ENCODE data around the gene ADGRD2. TPM values are rescaled to one million over a fixed set of nuclear protein-coding genes. Genes with fewer than 3 reads are reported as not detected.

ADGRD2 gene
- total RNA-seq, 1 experiment from 2014 or later, result not detected

DNA sequence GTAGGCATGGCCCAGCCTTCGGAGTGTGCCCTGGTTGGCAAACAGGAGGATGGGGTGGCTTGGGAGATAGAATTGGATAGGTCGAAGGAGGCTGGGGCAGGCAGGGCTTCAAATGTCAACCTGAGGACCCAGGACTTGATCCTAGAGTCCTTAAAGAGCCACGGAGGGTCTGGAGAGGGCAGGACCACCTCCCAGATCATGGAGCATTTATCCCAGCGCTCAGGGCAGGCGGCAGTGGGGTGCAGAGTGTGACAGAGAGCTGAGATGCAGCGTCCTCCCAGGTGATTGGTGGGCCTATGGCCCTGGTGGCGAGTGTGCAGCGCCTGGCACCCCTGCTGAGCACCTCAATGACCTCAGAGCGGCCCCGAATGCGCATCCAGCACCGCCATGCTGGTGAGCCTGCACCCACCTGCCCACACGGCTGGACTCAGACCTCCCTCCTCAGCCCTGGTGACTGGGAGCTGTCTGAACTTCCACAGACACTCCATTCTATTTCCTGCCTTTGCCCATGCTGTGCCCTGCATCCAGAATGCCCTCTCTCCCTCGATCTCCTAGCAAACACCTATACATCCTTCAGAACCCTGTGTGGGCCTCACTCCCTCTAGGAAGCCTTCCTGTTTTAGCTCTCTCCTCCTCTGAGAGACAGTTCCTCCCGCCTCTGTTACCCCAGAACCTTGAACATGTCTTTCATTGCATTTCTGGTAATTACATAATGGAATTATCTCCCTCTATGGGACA lies 6.3 kb downstream of the ADGRD2 start:
- no peaks in the 10 kb centered on the region for H3K4me1 ChIP-seq (replicated peaks)
- H3K27ac ChIP-seq, result no peak overlapping the region
- no peaks in the 10 kb centered on the region for H3K9me3 ChIP-seq (replicated peaks)
- no peak for DNase-seq (ENCODE audit: low read depth in 1 of 2, low spot score in 2 of 2)
- H3K4me3 ChIP-seq, result no peak overlapping the region
- H3K27me3 ChIP-seq (replicated peaks), result peaks cover 15% of the 10 kb centered on the region
- H3K36me3 ChIP-seq, result no peaks in the 10 kb centered on the region

DNA sequence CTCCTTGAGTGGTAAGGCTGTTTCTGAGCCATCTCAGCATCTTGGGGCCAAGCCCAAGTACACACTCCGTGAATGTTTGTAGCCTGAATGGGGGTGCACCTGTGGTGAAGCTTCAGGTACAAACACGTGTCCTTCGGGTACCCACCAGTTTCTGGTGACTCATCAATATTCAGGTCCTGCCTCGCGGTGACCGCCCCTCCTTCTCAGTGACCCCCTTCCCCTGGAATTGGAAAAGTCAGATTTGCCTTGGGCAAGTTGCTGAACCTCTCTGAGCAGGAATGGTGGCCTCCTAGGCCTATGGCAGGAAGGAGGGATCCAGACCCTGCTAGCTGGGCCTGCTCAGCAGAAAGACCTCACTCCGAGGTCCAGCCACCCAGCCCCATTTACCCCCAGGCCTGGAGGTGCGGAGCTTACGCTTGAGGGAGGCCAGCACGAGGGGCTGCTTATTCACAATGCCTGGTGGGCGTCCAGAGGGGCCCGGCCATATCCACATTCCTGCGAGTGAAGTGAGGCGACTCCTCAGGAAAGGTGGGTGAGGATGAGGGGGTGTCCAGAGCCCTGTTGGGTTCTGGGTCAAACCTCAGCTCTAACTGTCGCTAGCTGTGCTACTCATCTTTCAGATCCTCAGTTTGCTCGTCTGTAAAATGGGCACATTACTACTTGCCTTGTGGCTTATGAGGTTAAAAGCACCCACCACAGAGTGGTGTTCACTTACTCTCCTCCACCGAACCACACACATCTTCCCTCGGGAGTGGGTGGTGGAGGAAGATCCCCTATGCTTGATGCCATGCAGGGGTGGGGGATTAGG lies 7.0 kb downstream of the ADGRD2 start:
- DNase-seq (ENCODE audit: low read depth in 1 of 2, low spot score in 2 of 2), result no peak
- no peaks in the 10 kb centered on the region for H3K36me3 ChIP-seq

DNA sequence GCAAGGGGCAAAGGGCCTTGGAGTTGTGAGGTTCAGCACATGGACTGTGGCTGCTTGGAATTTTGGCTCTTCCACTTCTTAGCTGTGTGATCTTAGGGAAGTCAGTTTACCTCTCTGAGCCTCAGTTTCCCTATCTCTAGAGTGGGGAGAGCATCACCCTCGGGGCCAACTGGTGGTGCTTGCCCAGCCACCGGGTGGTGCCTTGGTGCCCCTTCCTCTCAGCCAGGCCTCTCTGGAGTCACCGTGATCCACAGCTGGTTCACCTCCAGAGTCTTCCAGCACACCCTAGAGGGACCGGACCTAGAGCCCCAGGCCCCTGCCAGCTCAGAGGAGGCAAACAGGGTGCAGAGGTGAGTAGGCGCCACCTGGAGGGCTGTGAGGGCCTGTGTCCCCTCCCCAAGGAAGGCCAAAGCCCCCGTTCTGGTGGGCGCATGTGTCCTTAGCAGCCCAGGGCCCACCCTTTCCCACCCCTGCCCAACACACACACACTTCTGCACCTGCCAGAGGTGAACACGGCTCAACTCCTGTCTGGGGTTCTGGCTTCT lies 7.7 kb downstream of the ADGRD2 start:
- H3K27ac ChIP-seq, result no peak overlapping the region
- H3K27me3 ChIP-seq (replicated peaks), result peaks cover 11% of the 10 kb centered on the region
- no peak overlapping the region for H3K4me3 ChIP-seq
- DNase-seq (ENCODE audit: low read depth in 1 of 2, low spot score in 2 of 2), result no peak
- no peaks in the 10 kb centered on the region for H3K4me1 ChIP-seq (replicated peaks)
- H3K9me3 ChIP-seq (replicated peaks), result peaks cover 2% of the 10 kb centered on the region; the same call in 1 of the 2 replicates
- no peaks in the 10 kb centered on the region for H3K36me3 ChIP-seq

More for the DNA sequence above, 7.0 kb downstream of the ADGRD2 start:
- Histone ChIP-seq H3K9me3 (replicated peaks) (no peaks in the 10 kb centered on the region), H3K27me3 (replicated peaks) (peaks cover 13% of the 10 kb centered on the region), H3K4me3 (no peak overlapping the region), H3K27ac (no peak overlapping the region), H3K4me1 (replicated peaks) (no peaks in the 10 kb centered on the region)

DNA sequence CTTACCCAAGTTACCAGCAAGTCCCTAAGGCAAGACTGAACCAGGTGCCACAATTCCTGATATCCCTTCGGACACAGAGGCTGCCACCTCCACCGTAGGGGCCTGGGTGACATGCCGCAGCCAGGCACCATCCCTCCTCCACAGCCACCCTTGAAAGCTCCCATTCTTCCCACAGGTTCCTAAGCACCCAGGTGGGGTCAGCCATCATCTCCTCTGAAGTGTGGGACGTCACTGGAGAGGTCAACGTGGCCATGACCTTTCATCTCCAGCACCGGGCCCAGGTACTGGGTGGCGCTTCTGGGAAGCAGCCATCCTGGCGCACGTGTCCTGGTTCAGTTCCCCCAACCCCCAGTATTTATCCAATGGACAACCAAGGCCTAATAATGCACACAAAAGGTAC lies 8.2 kb downstream of the ADGRD2 start:
- H3K4me3 ChIP-seq, result no peak overlapping the region
- H3K27ac ChIP-seq, result no peak overlapping the region
- H3K9me3 ChIP-seq (replicated peaks), result peaks cover 7% of the 10 kb centered on the region; the same call in 1 of the 2 replicates
- H3K27me3 ChIP-seq (replicated peaks), result peaks cover 12% of the 10 kb centered on the region
- no peaks in the 10 kb centered on the region for H3K4me1 ChIP-seq (replicated peaks)
- no peak for DNase-seq (ENCODE audit: low read depth in 1 of 2, low spot score in 2 of 2)
- no peaks in the 10 kb centered on the region for H3K36me3 ChIP-seq

DNA sequence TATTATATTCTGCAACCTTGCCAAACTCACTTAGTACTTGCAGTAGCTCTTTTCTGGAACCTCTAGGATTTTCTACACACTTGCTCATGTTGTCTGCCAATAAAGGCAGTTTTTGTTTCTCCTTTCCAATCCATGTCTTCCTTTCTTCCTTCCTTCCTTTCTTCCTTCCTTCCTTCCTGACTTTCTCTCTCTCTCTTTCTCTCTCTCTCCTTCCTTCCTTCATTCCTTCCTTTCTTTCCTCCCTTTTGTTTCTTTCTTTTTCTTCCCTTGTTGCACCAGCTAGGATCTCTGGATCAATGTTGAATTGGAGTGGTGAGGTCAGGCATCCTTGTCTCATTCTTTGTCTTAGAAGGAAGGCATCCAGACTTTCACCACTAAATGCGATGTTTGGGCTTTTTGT lies 12.5 kb downstream of the ADGRD2 start:
- peaks cover 12% of the 10 kb centered on the region for H3K27me3 ChIP-seq (replicated peaks)

DNA sequence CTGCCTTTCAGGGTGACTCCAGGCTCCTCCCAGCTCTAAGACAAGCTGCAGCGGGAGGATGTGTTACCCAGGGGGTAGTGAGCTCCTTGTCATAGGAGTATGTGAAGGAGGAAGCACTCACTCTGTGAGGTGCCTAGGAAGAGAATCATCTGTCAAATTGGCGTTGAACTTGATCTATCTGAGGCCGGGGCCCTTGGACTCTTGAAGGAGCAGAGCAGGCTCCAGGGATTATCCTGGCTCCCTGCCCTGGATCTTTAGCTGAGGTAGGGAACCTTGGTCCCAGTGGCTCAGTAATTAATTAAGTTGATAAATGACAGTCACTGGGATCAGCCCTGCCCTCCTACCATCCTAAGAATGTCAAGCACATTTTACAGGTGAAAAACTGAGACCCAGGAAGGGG lies 15.5 kb downstream of the ADGRD2 start:
- Histone ChIP-seq H3K4me3 (no peak overlapping the region), H3K9me3 (replicated peaks) (peaks cover 7% of the 10 kb centered on the region; the same call in 1 of the 2 replicates), H3K36me3 (no peaks in the 10 kb centered on the region), H3K4me1 (replicated peaks) (no peaks in the 10 kb centered on the region), H3K27me3 (replicated peaks) (peaks cover 8% of the 10 kb centered on the region), H3K27ac (no peak overlapping the region)
- no peak for DNase-seq (ENCODE audit: low read depth in 1 of 2, low spot score in 2 of 2)

More for the DNA sequence above, 12.5 kb downstream of the ADGRD2 start:
- no peaks in the 10 kb centered on the region for H3K4me1 ChIP-seq (replicated peaks)
- H3K36me3 ChIP-seq, result no peaks in the 10 kb centered on the region
- H3K27ac ChIP-seq, result no peak overlapping the region
- no peak overlapping the region for H3K4me3 ChIP-seq
- no peak for DNase-seq (ENCODE audit: low read depth in 1 of 2, low spot score in 2 of 2)
- H3K9me3 ChIP-seq (replicated peaks), result peaks cover 7% of the 10 kb centered on the region; the same call in 1 of the 2 replicates

DNA sequence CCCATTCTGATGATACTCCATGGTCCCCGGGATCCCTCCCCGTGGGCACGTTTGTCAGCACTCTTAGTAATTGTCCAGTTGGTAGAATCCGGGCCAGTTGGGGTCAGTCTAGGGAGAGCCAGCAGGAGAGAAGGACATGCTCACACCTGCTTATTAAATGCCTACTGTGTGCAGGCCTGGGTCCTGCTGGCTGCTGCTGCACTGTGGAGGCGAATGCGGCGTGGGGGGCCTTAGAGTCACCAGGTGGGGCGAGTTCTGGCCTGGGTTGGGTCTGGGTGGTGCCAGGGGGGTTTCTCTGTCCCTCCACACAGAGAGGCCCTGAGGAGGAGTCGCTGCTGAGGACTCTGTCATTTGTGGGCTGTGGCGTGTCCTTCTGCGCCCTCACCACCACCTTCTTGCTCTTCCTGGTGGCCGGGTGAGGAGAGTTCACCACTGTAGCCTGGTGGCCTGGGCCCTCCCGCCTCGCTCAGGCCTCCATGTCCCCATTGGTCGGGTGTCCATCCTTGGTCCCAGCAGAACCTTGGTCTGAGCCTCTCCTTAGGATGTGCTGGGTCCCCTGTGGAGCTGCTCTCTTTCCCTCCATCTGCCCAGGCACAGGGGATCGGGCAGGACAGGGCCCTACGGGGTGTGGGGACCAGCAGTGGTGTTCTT lies 17.3 kb downstream of the ADGRD2 start:
- H3K9me3 ChIP-seq (replicated peaks), result peaks cover 7% of the 10 kb centered on the region; the same call in 1 of the 2 replicates
- H3K4me1 ChIP-seq (replicated peaks), result no peaks in the 10 kb centered on the region
- no peak overlapping the region for H3K27ac ChIP-seq
- H3K4me3 ChIP-seq, result no peak overlapping the region
- peaks cover 6% of the 10 kb centered on the region; the same call in 1 of the 2 replicates for H3K27me3 ChIP-seq (replicated peaks)
- no peak for DNase-seq (ENCODE audit: low read depth in 1 of 2, low spot score in 2 of 2)
- no peaks in the 10 kb centered on the region for H3K36me3 ChIP-seq

DNA sequence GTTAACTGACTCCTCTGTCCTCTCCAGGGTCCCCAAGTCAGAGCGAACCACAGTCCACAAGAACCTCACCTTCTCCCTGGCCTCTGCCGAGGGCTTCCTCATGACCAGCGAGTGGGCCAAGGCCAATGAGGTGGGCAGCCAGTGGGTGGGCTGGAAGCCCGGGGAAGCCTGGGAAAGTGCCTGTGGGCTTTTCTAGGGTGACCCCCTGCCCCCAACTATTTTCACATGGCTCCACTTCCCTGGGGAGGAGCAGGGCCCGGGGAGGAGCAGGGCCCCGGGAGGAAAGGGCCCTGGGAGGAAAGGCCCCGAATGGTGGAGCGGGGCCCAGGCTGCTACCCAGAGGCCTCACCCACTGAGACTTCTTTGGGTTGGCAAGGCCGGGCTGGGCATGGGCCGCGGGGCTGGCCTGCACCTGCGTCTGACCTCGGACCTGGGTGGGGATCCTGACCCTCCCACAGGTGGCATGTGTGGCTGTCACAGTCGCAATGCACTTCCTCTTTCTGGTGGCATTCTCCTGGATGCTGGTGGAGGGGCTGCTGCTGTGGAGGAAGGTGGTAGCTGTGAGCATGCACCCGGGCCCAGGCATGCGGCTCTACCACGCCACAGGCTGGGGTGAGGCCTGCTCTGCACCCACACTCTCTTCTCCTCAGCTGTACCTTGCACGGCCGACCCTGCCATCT lies 17.9 kb downstream of the ADGRD2 start:
- Histone ChIP-seq H3K36me3 (no peaks in the 10 kb centered on the region), H3K4me1 (replicated peaks) (no peaks in the 10 kb centered on the region), H3K27ac (no peak overlapping the region), H3K27me3 (replicated peaks) (no peaks in the 10 kb centered on the region), H3K4me3 (no peak overlapping the region), H3K9me3 (replicated peaks) (peaks cover 2% of the 10 kb centered on the region; the same call in 1 of the 2 replicates)
- no peak for DNase-seq (ENCODE audit: low read depth in 1 of 2, low spot score in 2 of 2)

DNA sequence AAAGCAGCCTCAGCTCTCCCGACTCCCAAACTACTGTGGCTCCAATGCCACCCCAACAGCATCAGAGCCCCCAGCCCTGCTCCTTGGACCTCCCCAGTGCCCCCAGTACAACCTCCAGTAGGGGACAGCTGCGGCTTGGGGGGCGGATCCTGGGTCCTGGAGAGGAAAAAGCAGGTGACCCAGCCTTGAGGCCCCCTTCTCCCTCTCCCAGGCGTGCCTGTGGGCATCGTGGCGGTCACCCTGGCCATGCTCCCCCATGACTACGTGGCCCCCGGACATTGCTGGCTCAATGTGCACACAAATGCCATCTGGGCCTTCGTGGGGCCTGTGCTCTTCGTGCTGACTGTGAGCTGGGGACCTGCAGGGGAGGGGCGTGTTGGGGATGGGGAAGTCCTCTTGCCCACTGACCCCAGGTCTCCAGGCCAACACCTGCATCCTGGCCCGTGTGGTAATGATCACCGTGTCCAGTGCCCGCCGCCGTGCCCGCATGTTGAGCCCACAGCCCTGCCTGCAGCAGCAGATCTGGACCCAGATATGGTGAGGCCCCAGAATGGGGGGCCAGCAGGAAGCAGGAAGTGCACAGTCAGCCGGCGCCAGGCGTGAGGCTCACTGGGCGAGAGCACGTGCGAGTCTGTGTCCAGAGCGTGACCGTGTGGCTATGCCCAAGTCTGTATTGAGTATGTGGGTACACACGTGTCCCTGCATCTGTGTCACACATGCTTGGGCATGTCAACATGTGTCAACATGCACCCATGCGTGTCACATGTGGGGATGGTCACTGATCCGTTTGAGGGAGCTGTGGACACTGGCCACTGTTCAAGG lies 19.0 kb downstream of the ADGRD2 start:
- Histone ChIP-seq H3K4me1 (replicated peaks) (no peaks in the 10 kb centered on the region), H3K27ac (no peak overlapping the region), H3K4me3 (no peak overlapping the region), H3K36me3 (no peaks in the 10 kb centered on the region), H3K9me3 (replicated peaks) (no peaks in the 10 kb centered on the region), H3K27me3 (replicated peaks) (no peaks in the 10 kb centered on the region)
- no peak for DNase-seq (ENCODE audit: low read depth in 1 of 2, low spot score in 2 of 2)

DNA sequence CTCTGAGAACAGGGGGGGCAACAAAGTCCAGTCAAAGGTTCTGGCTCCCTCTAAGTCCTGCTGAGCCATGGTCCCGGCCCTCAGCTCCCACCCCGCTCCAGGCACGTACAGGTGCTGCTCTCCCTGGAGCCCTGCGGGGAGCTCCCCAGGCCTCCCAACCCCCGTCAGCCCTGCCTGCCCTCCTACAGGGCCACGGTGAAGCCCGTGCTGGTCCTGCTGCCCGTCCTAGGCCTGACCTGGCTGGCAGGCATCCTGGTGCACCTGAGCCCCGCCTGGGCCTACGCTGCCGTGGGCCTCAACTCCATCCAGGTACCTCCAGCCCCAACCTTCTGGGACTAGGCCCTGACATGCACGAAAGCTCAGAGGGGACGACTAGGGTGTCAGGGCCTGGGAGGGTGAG lies 20.1 kb downstream of the ADGRD2 start:
- Histone ChIP-seq H3K27me3 (replicated peaks) (no peaks in the 10 kb centered on the region), H3K36me3 (no peaks in the 10 kb centered on the region), H3K27ac (no peak overlapping the region), H3K4me3 (no peak overlapping the region), H3K4me1 (replicated peaks) (no peaks in the 10 kb centered on the region), H3K9me3 (replicated peaks) (no peaks in the 10 kb centered on the region)
- no peak for DNase-seq (ENCODE audit: low read depth in 1 of 2, low spot score in 2 of 2)

DNA sequence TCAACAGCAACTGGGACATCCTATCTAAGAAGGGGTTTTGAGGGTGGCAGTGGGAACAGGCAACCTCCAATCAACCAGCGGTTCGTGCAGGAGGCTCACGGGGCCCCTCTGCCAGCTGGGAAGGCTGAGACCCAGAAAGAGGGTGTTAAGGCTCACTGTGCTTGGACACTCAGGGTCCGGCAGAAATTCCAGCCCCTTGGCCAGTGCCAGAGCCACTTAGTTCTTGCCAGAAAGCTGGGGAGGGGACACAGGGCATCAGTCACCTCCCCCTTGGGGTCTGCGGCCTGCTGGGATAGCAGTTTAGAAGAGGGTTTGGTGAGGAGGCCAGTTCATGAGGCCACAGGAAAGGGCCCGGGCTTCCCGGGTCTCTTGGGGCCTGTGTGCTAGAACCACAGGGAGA lies 20.5 kb downstream of the ADGRD2 start:
- Histone ChIP-seq H3K27me3 (replicated peaks) (no peaks in the 10 kb centered on the region), H3K9me3 (replicated peaks) (no peaks in the 10 kb centered on the region), H3K4me3 (no peak overlapping the region), H3K36me3 (no peaks in the 10 kb centered on the region), H3K4me1 (replicated peaks) (no peaks in the 10 kb centered on the region), H3K27ac (no peak overlapping the region)
- DNase-seq (ENCODE audit: low read depth in 1 of 2, low spot score in 2 of 2), result no peak

DNA sequence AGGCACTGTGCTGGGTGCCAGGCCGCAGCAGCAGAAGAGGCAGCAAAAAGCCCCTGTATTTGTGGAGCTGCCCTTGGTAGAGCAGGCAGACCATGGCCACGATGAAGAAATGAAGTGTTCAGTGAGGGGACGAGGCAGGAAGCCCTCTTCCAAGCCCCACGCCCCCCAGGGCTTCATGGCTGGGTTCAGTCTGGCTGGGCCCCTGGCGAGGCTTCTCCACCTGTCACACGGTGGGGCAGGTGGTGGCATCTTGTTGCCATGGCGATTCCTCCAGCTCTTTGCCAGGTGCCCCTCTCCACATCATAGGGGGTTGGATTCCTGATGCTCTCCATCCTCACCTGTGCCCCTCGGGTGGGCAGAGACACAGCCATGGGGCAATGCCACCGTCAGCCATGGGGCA lies 21.5 kb downstream of the ADGRD2 start:
- Histone ChIP-seq H3K36me3 (no peaks in the 10 kb centered on the region), H3K27me3 (replicated peaks) (0 out of 2 replicates have a peak, but pooled peaks cover 2% of the 10 kb centered on the region), H3K4me1 (replicated peaks) (no peaks in the 10 kb centered on the region)

More for the DNA sequence above, 21.5 kb downstream of the ADGRD2 start:
- Histone ChIP-seq H3K27ac (no peak overlapping the region), H3K9me3 (replicated peaks) (no peaks in the 10 kb centered on the region), H3K4me3 (no peak overlapping the region)
- no peak for DNase-seq (ENCODE audit: low read depth in 1 of 2, low spot score in 2 of 2)
